Suprapubic skin (tissue), 4 donors: ENCODE measurements around the gene ALDH1L1. TPM values are rescaled to one million over a fixed set of nuclear protein-coding genes. Genes with fewer than 3 reads are reported as not detected.

Source experiments
- DNase-seq, 2 donors: peaks; one replicate each; pipeline ENCODE4 v3.0.0-alpha.2; 2019; ENCODE audit warnings: low spot score in 2 of 2
- H3K27ac ChIP-seq: fragments of 200-600 bp; sonication (generic); one replicate; pipeline ENCODE4 v1.5.1; 2019
- H3K27me3 ChIP-seq: fragments of 200-600 bp; sonication (generic); one replicate; pipeline ENCODE4 v1.5.1; 2019
- H3K36me3 ChIP-seq: fragments of 200-600 bp; sonication (generic); one replicate; pipeline ENCODE4 v1.5.1; 2019
- H3K4me1 ChIP-seq: fragments of 200-600 bp; sonication (generic); one replicate; pipeline ENCODE4 v1.5.1; 2019
- H3K4me3 ChIP-seq: fragments of 200-600 bp; sonication (generic); one replicate; pipeline ENCODE4 v1.5.1; 2019; ENCODE audit warnings: mild to moderate bottlenecking
- H3K9me3 ChIP-seq: fragments of 200-600 bp; sonication (generic); one replicate; pipeline ENCODE4 v1.5.1; 2019
- EP300 ChIP-seq: sonication (generic); formaldehyde crosslinking; IDR thresholded peaks from one replicate; pipeline ENCODE4 v1.6.1; 2017; ENCODE audit warnings: antibody characterized with exemption
- POLR2A ChIP-seq, 2 donors: fragments of 450-650 bp; IDR thresholded peaks; one replicate each; pipeline ENCODE4 v1.6.1; 2017; ENCODE audit warnings: antibody characterized with exemption in 2 of 2, mild to moderate bottlenecking in 2 of 2, moderate library complexity in 2 of 2
- POLR2AphosphoS5 ChIP-seq, 3 donors: sonication (generic); formaldehyde crosslinking; IDR thresholded peaks; one replicate each; pipeline ENCODE4 v1.6.1; 2017; ENCODE audit warnings: antibody characterized with exemption in 3 of 3
- WGBS: methylation state at CpG from one replicate; pipeline ENCODE4 v1.1.5; 2018; 5-methylcytosine and 5-hydroxymethylcytosine counted together
- total RNA-seq, 4 donors: library from RNA; depleted of rRNA; stranded (reverse); fragments of >200 nt; gene quantifications; one replicate each; pipeline ENCODE4 v1.1.0, GENCODE V29; 2016
- TF ChIP-seq, protein P1 (sequence below), 2 donors: fragments of 200-600 bp in 1 of 2; fragments of 450-650 bp in 1 of 2; sonication (generic) in 1 of 2; IDR thresholded peaks; one replicate each; pipeline ENCODE4 v1.5.1; 2016 to 2019; ENCODE audit warnings: antibody characterized with exemption in 2 of 2, mild to moderate bottlenecking in 1 of 2, moderate library complexity in 1 of 2

Gene ALDH1L1
- total RNA-seq, 4 donors from 2014 or later: 5.1 to 8.5 (median 7.4) TPM

DNA sequence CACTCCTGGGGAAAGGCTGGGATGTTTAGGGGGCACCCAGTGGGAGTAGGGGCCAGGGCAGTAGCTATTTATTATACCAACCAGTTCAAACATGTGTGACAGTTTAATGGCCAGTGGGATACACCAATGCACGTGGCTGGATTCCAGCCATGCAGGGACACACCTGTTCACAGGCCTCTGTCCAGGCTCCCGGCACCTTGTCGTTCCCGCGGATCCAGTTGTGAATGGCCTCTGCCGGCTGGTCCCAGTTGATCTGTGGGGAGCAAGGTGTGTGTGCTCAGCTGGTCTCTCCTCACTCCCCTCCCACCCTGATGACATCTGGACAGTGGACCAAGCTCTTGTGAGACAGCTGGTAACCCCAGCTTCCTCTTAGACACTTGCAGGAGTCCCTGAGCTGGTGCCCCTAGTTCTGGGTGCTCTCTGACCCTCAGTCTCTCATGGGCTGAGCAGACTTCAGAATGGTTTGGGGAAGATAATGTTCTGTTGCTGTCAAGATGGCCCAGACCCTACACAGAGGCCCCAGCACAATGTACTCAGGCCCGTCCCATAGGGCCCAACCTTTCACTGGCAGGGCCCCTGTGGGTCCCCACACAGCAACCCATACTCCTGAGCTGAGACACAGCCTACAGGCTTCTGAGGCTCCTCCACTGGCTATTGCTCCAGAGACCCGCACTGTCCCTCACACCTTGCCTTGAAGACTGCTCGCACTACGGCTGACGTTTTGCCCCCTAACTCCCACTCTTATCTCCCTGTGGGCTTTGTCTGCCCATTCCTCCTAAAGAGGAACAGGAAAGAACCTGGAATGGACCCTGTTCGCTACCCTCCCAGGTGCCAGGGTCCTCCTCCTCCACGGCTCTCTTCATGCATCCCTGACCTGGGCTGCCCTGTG is 25.8 kb downstream of the ALDH1L1 start:
- no peaks in the 10 kb centered on the region for H3K36me3 ChIP-seq
- no peaks in the 10 kb centered on the region for H3K4me1 ChIP-seq
- no peak for DNase-seq
- no peaks in the 10 kb centered on the region for H3K9me3 ChIP-seq
- H3K27ac ChIP-seq: no peak overlapping the region
- 95% methylated on average over 7 of the region's 13 CpGs for WGBS
- H3K4me3 ChIP-seq: no peak overlapping the region
- H3K27me3 ChIP-seq: peaks cover 3% of the 10 kb centered on the region
- TF ChIP-seq POLR2A (IDR thresholded peaks at IDR 0.05): no peak
- no peak for TF ChIP-seq EP300
- TF ChIP-seq, protein P1, sequence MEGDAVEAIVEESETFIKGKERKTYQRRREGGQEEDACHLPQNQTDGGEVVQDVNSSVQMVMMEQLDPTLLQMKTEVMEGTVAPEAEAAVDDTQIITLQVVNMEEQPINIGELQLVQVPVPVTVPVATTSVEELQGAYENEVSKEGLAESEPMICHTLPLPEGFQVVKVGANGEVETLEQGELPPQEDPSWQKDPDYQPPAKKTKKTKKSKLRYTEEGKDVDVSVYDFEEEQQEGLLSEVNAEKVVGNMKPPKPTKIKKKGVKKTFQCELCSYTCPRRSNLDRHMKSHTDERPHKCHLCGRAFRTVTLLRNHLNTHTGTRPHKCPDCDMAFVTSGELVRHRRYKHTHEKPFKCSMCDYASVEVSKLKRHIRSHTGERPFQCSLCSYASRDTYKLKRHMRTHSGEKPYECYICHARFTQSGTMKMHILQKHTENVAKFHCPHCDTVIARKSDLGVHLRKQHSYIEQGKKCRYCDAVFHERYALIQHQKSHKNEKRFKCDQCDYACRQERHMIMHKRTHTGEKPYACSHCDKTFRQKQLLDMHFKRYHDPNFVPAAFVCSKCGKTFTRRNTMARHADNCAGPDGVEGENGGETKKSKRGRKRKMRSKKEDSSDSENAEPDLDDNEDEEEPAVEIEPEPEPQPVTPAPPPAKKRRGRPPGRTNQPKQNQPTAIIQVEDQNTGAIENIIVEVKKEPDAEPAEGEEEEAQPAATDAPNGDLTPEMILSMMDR (IDR thresholded peaks at IDR 0.05): no peak
- no peak for TF ChIP-seq POLR2AphosphoS5 (IDR thresholded peaks at IDR 0.05)

DNA sequence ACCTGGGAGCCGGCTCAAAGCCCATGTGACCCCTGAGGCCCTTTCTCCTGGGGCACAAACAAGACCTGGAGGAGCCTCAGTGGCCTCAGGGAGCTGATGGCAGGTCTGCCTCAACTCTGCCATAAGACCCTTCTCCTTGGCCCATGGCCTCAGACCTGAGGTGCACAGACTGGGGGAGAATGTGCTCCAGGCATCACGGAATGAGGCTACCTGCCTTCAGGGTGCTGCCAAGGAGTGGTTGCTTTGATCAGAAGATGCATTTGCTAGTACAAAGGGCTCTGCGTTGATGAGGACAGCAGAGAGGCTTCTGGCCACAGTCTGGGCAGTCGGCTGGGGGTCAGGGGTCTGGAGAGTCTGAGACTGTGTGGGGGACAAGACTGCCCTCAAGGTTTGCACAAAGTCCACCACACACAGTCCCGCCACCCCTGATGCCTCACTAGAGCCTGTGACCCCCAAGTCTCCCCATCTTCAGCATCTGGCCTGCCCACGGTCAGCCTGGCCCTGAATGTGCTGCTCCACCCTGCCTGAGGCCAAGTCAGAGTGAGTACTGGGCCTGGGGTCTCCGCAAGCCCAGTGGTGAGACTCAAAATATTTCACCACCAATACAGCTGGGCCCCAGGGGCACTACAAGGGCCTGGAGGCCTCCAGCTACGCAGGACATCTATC is 26.6 kb downstream of the ALDH1L1 start:
- 87% methylated on average over 6 of the region's 8 CpGs for WGBS
- TF ChIP-seq EP300 (no peak), POLR2AphosphoS5 (IDR thresholded peaks at IDR 0.05) (no peak), POLR2A (IDR thresholded peaks at IDR 0.05) (no peak)
- TF ChIP-seq, protein P1 (IDR thresholded peaks at IDR 0.05): no peak

DNA sequence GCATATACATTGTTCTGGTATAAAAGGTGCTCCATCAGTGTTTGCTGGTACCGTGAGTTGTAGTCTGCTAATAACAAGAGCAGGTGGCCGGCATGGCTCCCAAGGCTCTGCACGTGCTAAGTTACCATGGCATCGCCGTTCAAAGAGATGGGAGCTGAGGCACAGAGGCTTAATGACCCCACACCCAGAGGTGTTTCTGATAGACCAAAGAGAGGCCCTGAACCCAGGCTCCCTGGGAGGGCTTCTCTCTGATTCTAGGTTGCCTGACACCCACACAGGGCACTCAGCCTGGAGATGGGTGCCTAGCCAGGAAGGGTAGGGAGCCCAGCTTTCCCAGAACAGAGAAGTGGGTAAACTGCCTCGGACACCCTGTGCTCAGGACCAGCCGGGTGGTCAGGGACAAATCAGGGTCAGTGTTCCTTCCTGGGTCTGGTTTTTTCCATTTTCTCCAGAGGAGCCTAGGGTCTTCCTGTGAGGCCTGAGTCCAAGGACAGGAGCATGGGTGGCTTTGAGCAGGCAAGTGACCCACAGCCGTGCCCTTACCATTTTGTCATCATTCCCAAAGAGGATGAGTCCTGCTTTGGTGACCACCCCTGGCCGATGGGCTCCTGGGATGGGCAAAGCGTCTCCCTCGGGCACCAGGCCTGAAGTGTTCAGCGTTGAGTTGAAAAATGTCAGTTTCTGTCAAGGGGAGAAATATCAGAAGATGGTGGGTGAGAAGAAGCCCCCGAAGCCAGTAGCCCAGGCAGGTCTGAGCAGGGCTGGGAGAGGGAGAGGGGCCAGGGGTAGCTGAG is 27.3 kb downstream of the ALDH1L1 start:
- Histone ChIP-seq H3K9me3 (no peaks in the 10 kb centered on the region), H3K27ac (no peak overlapping the region), H3K4me3 (no peak overlapping the region), H3K4me1 (no peaks in the 10 kb centered on the region), H3K27me3 (peaks cover 1% of the 10 kb centered on the region), H3K36me3 (no peaks in the 10 kb centered on the region)
- TF ChIP-seq POLR2AphosphoS5 (IDR thresholded peaks at IDR 0.05) (no peak), EP300 (no peak), POLR2A (IDR thresholded peaks at IDR 0.05) (no peak)
- TF ChIP-seq, protein P1 (IDR thresholded peaks at IDR 0.05): no peak
- DNase-seq: peak in 1 of 2 donors; percentile 74
- WGBS: 90% methylated on average over 9 of the region's 13 CpGs

More for the DNA sequence above, 26.6 kb downstream of the ALDH1L1 start:
- Histone ChIP-seq H3K36me3 (no peaks in the 10 kb centered on the region), H3K4me1 (no peaks in the 10 kb centered on the region), H3K4me3 (no peak overlapping the region), H3K27me3 (peaks cover 3% of the 10 kb centered on the region), H3K27ac (no peak overlapping the region), H3K9me3 (no peaks in the 10 kb centered on the region)
- DNase-seq: no peak

DNA sequence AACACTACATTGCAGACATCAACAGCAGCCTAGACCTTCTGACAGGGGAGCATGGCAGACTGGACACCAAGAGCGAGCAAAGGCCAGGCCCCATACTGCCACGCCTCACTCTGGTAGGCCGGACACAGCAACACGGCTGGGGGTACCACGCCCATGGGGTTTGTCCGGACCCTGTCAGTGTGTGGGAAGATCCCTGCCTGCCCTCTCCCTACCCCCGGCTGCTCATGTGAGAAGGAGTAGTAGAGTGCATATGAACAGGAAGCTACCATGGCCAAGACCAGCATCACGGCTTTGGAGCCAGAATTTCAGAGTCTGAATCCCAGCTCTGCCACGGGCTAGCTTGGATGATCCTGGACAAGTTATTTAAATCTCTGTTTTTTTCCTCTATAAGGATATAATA is 27.9 kb downstream of the ALDH1L1 start:
- WGBS: 94% methylated on average over 3 of the region's 9 CpGs
- Histone ChIP-seq H3K27me3 (no peaks in the 10 kb centered on the region), H3K4me3 (no peak overlapping the region), H3K9me3 (no peaks in the 10 kb centered on the region), H3K36me3 (no peaks in the 10 kb centered on the region), H3K27ac (no peak overlapping the region), H3K4me1 (no peaks in the 10 kb centered on the region)
- DNase-seq: peak; percentile 43 to 56
- TF ChIP-seq POLR2AphosphoS5 (IDR thresholded peaks at IDR 0.05): no peak
- TF ChIP-seq EP300: no peak
- TF ChIP-seq, protein P1 (IDR thresholded peaks at IDR 0.05): no peak
- TF ChIP-seq POLR2A (IDR thresholded peaks at IDR 0.05): no peak
